Trophoblast cell (in vitro differentiated cells and primary cell): ENCODE data around the gene ITGA1.

ENCODE experiments used
- DNase-seq, 2 donors: peaks; one replicate each; pipeline ENCODE4 v3.0.0-alpha.2; 2016
- H2AFZ ChIP-seq: 2 replicates; pipeline ENCODE4 v1.6.1; 2013; ENCODE audit warnings: low read length, moderate library complexity, mild to moderate bottlenecking; ENCODE audit not compliant: insufficient read depth, poor library complexity
- H2AK5ac ChIP-seq: 2 replicates; pipeline ENCODE4 v1.6.1; 2013; ENCODE audit warnings: mild to moderate bottlenecking, low read length
- H2BK120ac ChIP-seq: 2 replicates; pipeline ENCODE4 v1.6.1; 2013; ENCODE audit warnings: low read length, mild to moderate bottlenecking, moderate library complexity; ENCODE audit not compliant: insufficient read depth, poor library complexity
- H2BK12ac ChIP-seq: 2 replicates; pipeline ENCODE4 v1.6.1; 2013; ENCODE audit warnings: mild to moderate bottlenecking, low read length, moderate library complexity
- H2BK5ac ChIP-seq: 2 replicates; pipeline ENCODE4 v1.6.1; 2013; ENCODE audit warnings: low read length, low read depth, moderate library complexity, mild to moderate bottlenecking; ENCODE audit not compliant: poor library complexity
- H3K14ac ChIP-seq: 2 replicates; pipeline ENCODE4 v1.6.1; 2013; ENCODE audit warnings: mild to moderate bottlenecking, low read length
- H3K18ac ChIP-seq: 2 replicates; pipeline ENCODE4 v1.6.1; 2013; ENCODE audit warnings: mild to moderate bottlenecking, low read length
- H3K23ac ChIP-seq: 2 replicates; pipeline ENCODE4 v1.6.1; 2013; ENCODE audit warnings: low read length
- H3K27ac ChIP-seq: 2 replicates; pipeline ENCODE4 v1.5.1; 2013; ENCODE audit warnings: low read depth, mild to moderate bottlenecking, inconsistent platforms, low read length, moderate library complexity
- H3K27me3 ChIP-seq: 2 replicates; pipeline ENCODE4 v1.6.1; 2013; ENCODE audit warnings: inconsistent platforms, mild to moderate bottlenecking, low read length, moderate library complexity; ENCODE audit not compliant: insufficient read depth
- H3K36me3 ChIP-seq, 2 experiments: 1 replicate in 1 of 2; 2 replicates in 1 of 2; pipeline ENCODE4 v1.6.1; 2013; ENCODE audit warnings: low read length in 2 of 2, mild to moderate bottlenecking in 2 of 2, moderate library complexity in 1 of 2; ENCODE audit not compliant: insufficient read depth in 2 of 2, control insufficient read depth in 1 of 2
- H3K4ac ChIP-seq: 2 replicates; pipeline ENCODE4 v1.6.1; 2013; ENCODE audit warnings: low read depth, mild to moderate bottlenecking, low read length, moderate library complexity
- H3K4me1 ChIP-seq, 2 experiments: 1 replicate in 1 of 2; 2 replicates in 1 of 2; pipeline ENCODE4 v1.6.1; 2013; ENCODE audit warnings: low read length in 2 of 2, mild to moderate bottlenecking in 2 of 2, moderate library complexity in 1 of 2; ENCODE audit not compliant: insufficient read depth in 2 of 2, control insufficient read depth in 1 of 2
- H3K4me2 ChIP-seq: 2 replicates; pipeline ENCODE4 v1.6.1; 2013; ENCODE audit warnings: inconsistent platforms, mild to moderate bottlenecking, low read length, moderate library complexity
- H3K4me3 ChIP-seq: 2 replicates; pipeline ENCODE4 v1.5.1; 2013; ENCODE audit warnings: mild to moderate bottlenecking, low read depth, low read length, inconsistent platforms
- H3K79me1 ChIP-seq: one replicate; pipeline ENCODE4 v1.6.1; 2013; ENCODE audit warnings: low read length
- H3K79me2 ChIP-seq: 2 replicates; pipeline ENCODE4 v1.6.1; 2013; ENCODE audit warnings: low read length, mild to moderate bottlenecking; ENCODE audit not compliant: control insufficient read depth, insufficient read depth, poor library complexity
- H3K9ac ChIP-seq: 2 replicates; pipeline ENCODE4 v1.6.1; 2013; ENCODE audit warnings: mild to moderate bottlenecking, low read length
- H3K9me3 ChIP-seq: 2 replicates; pipeline ENCODE4 v1.6.1; 2013; ENCODE audit warnings: low read depth, mild to moderate bottlenecking, control low read depth, inconsistent platforms, low read length; ENCODE audit not compliant: insufficient read depth
- H4K12ac ChIP-seq: 2 replicates; pipeline ENCODE4 v1.6.1; 2013; ENCODE audit warnings: low read depth, mild to moderate bottlenecking, low read length, moderate library complexity
- H4K8ac ChIP-seq: 2 replicates; pipeline ENCODE4 v1.6.1; 2013; ENCODE audit warnings: low read depth, mild to moderate bottlenecking, low read length, moderate library complexity
- H4K91ac ChIP-seq: one replicate; pipeline ENCODE4 v1.6.1; 2013; ENCODE audit warnings: low read depth, mild to moderate bottlenecking, low read length, moderate library complexity
- WGBS: extraction: QIAGEN DNeasy Blood & Tissue Kit; methylation state at CpG from one replicate; pipeline ENCODE4 v1.1.7; 2013; ENCODE audit warnings: missing lambda C conversion rate; ENCODE audit not compliant: insufficient read length, insufficient coverage; ENCODE audit errors: extremely low coverage; 5-methylcytosine and 5-hydroxymethylcytosine counted together

The ITGA1 gene

DNA sequence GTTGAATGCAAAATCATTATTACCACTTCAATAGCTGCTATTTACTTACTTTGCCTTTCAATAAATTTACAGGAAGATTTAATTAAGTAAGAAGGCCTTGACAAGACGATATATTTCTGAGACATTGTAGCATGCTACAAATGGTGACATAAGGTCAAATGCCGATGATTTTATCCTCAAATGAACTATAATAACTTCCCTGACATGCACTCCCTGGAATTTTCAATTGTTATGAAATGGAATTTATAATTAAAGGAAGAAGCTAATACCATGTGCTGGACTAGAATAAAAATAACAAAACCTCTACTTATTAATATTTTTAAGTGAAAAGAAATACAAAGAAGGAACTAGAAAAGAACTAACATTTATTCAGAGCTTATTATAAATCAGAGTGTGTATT, 30.2 kb upstream of the ITGA1 start:
- Histone ChIP-seq H3K4me3 (no peak overlapping the region), H3K79me1 (no peaks in the 10 kb centered on the region), H2BK12ac (no peak overlapping the region), H3K9ac (no peak overlapping the region), H3K9me3 (no peaks in the 10 kb centered on the region), H3K23ac (no peak overlapping the region), H2BK120ac (no peak overlapping the region), H4K12ac (no peak overlapping the region), H3K27me3 (no peaks in the 10 kb centered on the region), H3K27ac (no peak overlapping the region), H3K14ac (no peak overlapping the region), H4K91ac (no peak overlapping the region), H3K4ac (no peak overlapping the region), H2BK5ac (no peak overlapping the region), H3K4me1 (peaks cover 0 to 2% of the 10 kb centered on the region in 2 experiments), H2AK5ac (no peak overlapping the region), H3K18ac (no peak overlapping the region), H3K79me2 (no peaks in the 10 kb centered on the region), H4K8ac (no peak overlapping the region), H3K4me2 (no peak overlapping the region), H3K36me3 (no peaks in the 10 kb centered on the region), H2AFZ (no peak overlapping the region)
- no CpG with 5 or more reads among the region's 2 CpGs for WGBS
- DNase-seq: peak; percentile 2 to 31

DNA sequence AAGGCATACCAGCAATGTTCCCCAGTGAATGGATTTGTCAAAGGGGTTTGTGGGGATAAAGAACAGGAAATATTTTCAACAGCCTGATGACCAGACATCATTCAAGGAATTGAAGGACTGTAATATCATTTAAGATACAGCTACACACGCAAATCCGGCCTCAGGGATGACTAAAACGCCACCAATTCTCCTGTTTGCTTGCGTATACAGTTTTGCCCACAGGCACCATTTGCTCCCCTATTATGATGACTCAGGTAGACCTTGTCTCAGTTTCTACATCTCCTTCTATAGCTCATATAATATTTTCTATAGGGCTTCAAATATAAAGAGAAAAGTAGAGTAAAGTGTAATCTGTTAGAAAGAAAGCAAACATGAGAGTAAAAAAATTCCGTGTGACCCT, 29.7 kb upstream of the ITGA1 start:
- no peak overlapping the region for H2BK120ac ChIP-seq
- H3K9ac ChIP-seq: no peak overlapping the region
- H3K14ac ChIP-seq: no peak overlapping the region
- H3K27ac ChIP-seq: no peak overlapping the region
- H3K18ac ChIP-seq: no peak overlapping the region
- no peak overlapping the region for H2AK5ac ChIP-seq
- H3K9me3 ChIP-seq: no peaks in the 10 kb centered on the region
- no peak overlapping the region for H3K4me2 ChIP-seq
- H3K23ac ChIP-seq: no peak overlapping the region
- no peak overlapping the region for H3K4me3 ChIP-seq
- no peak overlapping the region for H4K91ac ChIP-seq
- H3K4ac ChIP-seq: no peak overlapping the region
- WGBS: no CpG with 5 or more reads among the region's 5 CpGs
- H3K4me1 ChIP-seq: peaks cover 0 to 2% of the 10 kb centered on the region in 2 experiments
- H3K36me3 ChIP-seq: no peaks in the 10 kb centered on the region
- no peak overlapping the region for H2BK12ac ChIP-seq
- no peaks in the 10 kb centered on the region for H3K27me3 ChIP-seq
- no peak overlapping the region for H2AFZ ChIP-seq
- H3K79me1 ChIP-seq: no peaks in the 10 kb centered on the region
- H4K12ac ChIP-seq: no peak overlapping the region
- H4K8ac ChIP-seq: no peak overlapping the region
- DNase-seq: peak; percentile 57 to 72
- no peak overlapping the region for H2BK5ac ChIP-seq
- H3K79me2 ChIP-seq: no peaks in the 10 kb centered on the region

DNA sequence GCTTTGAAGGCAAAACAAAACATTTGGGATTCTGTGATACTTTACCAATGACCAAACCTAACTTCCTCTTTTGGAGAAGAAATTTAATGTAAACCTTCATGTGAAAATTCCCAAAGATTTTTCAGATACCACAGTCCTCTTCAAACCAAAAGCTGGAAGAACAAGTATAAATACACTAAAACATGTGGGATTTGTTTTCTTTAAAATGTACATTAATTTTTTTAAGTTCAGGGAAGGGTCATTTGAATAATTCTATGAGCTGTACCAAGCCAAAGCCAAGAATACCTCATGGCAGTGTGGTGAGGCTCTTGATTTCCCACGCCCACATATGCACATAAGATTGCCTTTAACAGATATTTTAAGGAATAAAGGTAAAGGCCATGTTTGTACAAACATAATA, 28.4 kb upstream of the ITGA1 start:
- Histone ChIP-seq H3K27ac (no peak overlapping the region), H4K12ac (no peak overlapping the region), H4K91ac (no peak overlapping the region), H3K18ac (no peak overlapping the region), H3K79me2 (no peaks in the 10 kb centered on the region), H3K4me1 (peaks cover 0 to 2% of the 10 kb centered on the region in 2 experiments), H3K9ac (no peak overlapping the region), H2BK12ac (no peak overlapping the region), H2AFZ (no peak overlapping the region), H2BK120ac (no peak overlapping the region), H3K27me3 (no peaks in the 10 kb centered on the region), H4K8ac (no peak overlapping the region), H3K4me3 (no peak overlapping the region), H3K14ac (no peak overlapping the region), H3K4me2 (no peak overlapping the region), H3K36me3 (no peaks in the 10 kb centered on the region), H2BK5ac (no peak overlapping the region), H2AK5ac (no peak overlapping the region), H3K79me1 (no peaks in the 10 kb centered on the region), H3K23ac (no peak overlapping the region), H3K9me3 (no peaks in the 10 kb centered on the region), H3K4ac (no peak overlapping the region)
- DNase-seq: no peak
- no CpG with 5 or more reads among the region's 1 CpG for WGBS

DNA sequence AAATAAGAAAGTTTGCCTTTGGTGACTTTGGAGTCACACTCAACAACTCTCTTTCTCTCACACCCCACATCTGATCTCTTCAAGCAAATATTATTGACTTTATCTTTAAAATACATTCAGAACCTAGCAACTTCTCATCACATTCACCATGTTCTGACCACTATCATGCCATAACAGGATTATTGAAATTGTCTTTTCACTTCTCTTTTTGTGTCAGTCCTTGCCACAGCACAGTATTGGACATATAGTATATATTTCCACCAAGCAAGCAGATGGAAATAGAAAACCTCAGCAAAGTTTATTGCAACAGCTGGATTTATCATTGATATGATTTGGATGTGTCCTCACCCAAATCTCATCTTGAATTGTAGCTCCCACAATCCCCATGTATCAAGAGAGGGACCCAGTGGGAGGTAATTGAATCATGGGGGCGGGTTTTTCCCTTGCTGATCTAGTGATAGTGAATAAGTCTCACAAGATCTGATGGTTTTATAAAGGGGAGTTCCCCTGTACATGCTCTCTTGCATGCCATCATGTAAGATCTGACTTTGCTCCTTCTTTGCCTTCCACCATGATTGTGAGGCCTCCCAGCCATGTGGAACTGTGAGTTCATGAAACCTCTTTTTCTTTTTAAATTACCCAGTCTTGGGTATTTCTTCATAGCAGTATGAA, 26.9 kb upstream of the ITGA1 start:
- Histone ChIP-seq H2AFZ (no peak overlapping the region), H2BK120ac (no peak overlapping the region), H3K9me3 (no peaks in the 10 kb centered on the region), H2BK5ac (no peak overlapping the region), H3K27me3 (no peaks in the 10 kb centered on the region), H3K14ac (no peak overlapping the region), H3K79me2 (no peaks in the 10 kb centered on the region), H3K23ac (no peak overlapping the region), H3K9ac (no peak overlapping the region), H3K4ac (no peak overlapping the region), H2BK12ac (no peak overlapping the region), H2AK5ac (no peak overlapping the region), H4K8ac (no peak overlapping the region), H4K91ac (no peak overlapping the region), H3K79me1 (no peaks in the 10 kb centered on the region), H3K4me2 (no peak overlapping the region), H3K36me3 (no peaks in the 10 kb centered on the region), H3K4me1 (peaks cover 0 to 2% of the 10 kb centered on the region in 2 experiments), H3K27ac (no peak overlapping the region), H3K18ac (no peak overlapping the region), H3K4me3 (no peak overlapping the region), H4K12ac (no peak overlapping the region)
- DNase-seq: no peak
- no CpG with 5 or more reads among the region's 1 CpG for WGBS
